ENCODE measurements around the gene TLX2. TPM values are rescaled to one million over a fixed set of nuclear protein-coding genes. Genes with fewer than 3 reads are reported as not detected.
A peak's percentile ranks its signal among the peaks of the same experiment; 100 is the strongest.
"Not testable (repeated sequence)": the region's sequence is repeated elsewhere in the genome, so short reads cannot be mapped to it uniquely, and the experiment has no call there.

Gene TLX2
- total and polyA plus RNA-seq, 2 of the 4 experiments (the other 2 are of a cell fraction) = not detected

- ATAC-seq (ENCODE audit: low read depth); BruUV-seq (replicated peaks); H3K9me3 ChIP-seq (ENCODE audit: control insufficient read depth, insufficient read depth, low read length); H3K14ac ChIP-seq (replicated peaks; ENCODE audit: low read depth, low read length); H3K9ac ChIP-seq (ENCODE audit: low read depth, low read length); H2AFZ ChIP-seq (replicated peaks; ENCODE audit: low read length, poor library complexity); intact Hi-C loops (cut with micrococcal nuclease); H2AK9ac ChIP-seq (replicated peaks; ENCODE audit: low read depth, low read length, poor library complexity); H2BK120ac ChIP-seq (ENCODE audit: low read depth, low read length); CTCF ChIA-PET; H3K4me3 ChIP-seq (ENCODE audit: insufficient read depth, low read depth, low read length); H3K23ac ChIP-seq (ENCODE audit: low read depth, low read length); H4K5ac ChIP-seq (ENCODE audit: low read depth, low read length); H2BK5ac ChIP-seq (ENCODE audit: low read depth, low read length, poor library complexity, severe bottlenecking); H3K4me1 ChIP-seq (ENCODE audit: control insufficient read depth, insufficient read depth, low read length); H3K27ac ChIP-seq (ENCODE audit: insufficient read depth, low read length); H2BK20ac ChIP-seq (ENCODE audit: low read depth, low read length); POLR2A ChIA-PET (ENCODE audit: unreplicated experiment); H4K20me1 ChIP-seq (ENCODE audit: insufficient read depth, low read length); H3K56ac ChIP-seq (ENCODE audit: extremely low read depth, insufficient read depth, low read length); H4K91ac ChIP-seq (ENCODE audit: insufficient read depth, low read depth, low read length); H3K18ac ChIP-seq (ENCODE audit: low read depth, low read length); H3K4me2 ChIP-seq (ENCODE audit: low read depth, low read length); H3K27me3 ChIP-seq (ENCODE audit: control insufficient read depth, insufficient read depth, low read length); H2BK15ac ChIP-seq (ENCODE audit: low read depth, low read length); dilution Hi-C loops (cut with HindIII; ENCODE audit: low sequenced_read_pairs, unreplicated experiment); DNase-seq; in situ Hi-C loops (cut with MboI; ENCODE audit: low sequenced_read_pairs); H4K8ac ChIP-seq (ENCODE audit: low read depth in 2 of 2, low read length in 2 of 2): not testable (repeated sequence)
- H3K9me1 ChIP-seq (ENCODE audit: insufficient read depth, low read length) = peaks cover 22% of the 10 kb centered on the region
- H2AK5ac ChIP-seq (ENCODE audit: low read depth, low read length) = peak overlapping the region; percentile 33; the same call in 1 of the 2 replicates
- H3K36me3 ChIP-seq (ENCODE audit: control insufficient read depth, insufficient read depth, low read length) = peaks cover 14% of the 10 kb centered on the region
- peaks cover 0 to 12% of the 10 kb centered on the region in 2 experiments; a peak in 2 of 4 replicates for H3K79me1 ChIP-seq (ENCODE audit: low read depth in 1 of 2, low read length in 2 of 2)
- WGBS, 2 experiments (ENCODE audit: extremely low coverage in 2 of 2, insufficient read length in 1 of 2) = 100% methylated on average over 1 of the region's 1 CpG; no CpG with 5 or more reads in 1 of the 2 experiments
- H3K4ac ChIP-seq (ENCODE audit: low read depth, low read length) = 0 out of 2 replicates have a peak overlapping the region, but pooled peaks have one; percentile 26
Observed at GRCh38 chr2:74561022-74561421, 46.8 kb downstream of the TLX2 start.
